NCI-H1436 (cell line): Measurements from ENCODE around the gene ST3GAL6.
"Not testable (repeated sequence)": the region's sequence is repeated elsewhere in the genome, so short reads cannot be mapped to it uniquely, and the experiment has no call there.

Experiments used
- DNase-seq: peaks from one replicate; lab custom pipeline; 2025; lab: John Stamatoyannopoulos, UW

Gene ST3GAL6

DNA sequence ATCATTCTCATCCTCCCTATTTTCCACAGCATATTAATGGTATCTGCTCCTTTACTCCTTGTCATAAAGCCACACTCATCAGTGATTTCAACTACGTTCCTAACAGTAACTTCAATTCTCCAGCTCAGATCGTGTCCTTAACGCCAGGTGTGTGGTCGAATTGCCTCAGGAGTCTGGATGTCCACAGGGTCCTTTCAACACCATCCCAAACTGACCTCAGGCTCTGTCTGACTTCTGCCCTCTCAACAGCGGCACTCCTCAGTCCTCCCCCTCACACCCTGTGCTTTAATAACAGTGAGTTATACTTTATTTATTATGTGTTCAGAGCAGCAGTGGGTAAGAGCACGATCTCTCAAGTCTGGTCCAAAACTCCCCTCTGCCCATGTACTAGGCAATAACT is 42.4 kb downstream of the ST3GAL6 start:
- DNase-seq = no peak

DNA sequence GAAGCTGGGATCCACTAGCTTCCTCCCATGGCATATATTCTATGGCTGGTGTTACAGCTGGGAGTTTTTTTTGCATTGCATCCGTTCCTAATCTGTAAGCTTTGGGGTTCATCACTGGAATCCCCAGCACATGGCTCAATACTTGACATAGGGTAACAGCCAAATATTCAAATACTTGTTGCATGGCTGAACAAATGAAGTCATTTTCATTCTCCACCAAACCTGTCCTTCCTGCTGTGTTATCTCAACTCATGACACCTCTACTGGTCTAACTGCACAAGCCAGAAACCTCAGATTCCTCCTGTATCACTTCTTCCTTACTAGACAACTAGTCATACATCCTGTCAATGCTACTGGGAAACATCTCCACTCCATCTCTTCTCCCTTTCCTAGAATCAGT is 43.4 kb downstream of the ST3GAL6 start:
- DNase-seq = no peak

DNA sequence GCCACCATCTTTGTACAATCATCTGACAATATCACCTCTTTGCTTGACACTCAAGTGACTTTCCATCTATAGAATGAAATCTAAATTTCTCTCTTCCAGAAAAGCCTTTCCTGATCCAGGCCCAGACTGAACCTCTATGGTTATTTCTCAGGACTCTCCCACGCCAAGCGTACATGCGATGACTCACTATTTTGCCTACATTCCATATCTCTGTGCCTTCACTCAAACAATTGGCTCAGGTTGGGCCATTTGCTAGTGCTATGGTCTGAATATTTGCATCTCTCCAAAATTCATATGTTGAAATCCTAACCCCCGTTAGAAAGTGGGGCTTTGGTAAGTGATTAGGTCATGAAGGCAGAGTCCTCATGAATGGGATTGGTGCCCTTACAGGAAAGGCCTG is 43.9 kb downstream of the ST3GAL6 start:
- DNase-seq = no peak

DNA sequence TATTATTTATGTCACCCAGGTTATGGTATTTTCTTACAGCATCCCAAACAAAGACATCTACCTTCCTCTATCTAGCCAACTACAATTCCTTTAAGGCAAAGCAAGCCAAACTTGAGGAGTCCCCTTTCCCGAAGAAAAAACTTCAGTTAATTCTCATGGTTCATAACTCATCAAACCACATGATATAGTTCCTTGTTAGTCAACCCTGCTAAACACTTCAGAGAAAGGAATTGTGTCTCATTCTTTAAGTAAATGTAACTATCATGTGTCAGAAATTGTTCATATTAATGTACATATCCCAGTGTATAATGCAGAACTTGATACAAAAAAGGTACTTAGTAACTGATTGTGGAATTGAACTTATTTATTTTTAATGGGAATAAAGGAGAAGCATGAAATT is 44.4 kb downstream of the ST3GAL6 start:
- no peak for DNase-seq

DNA sequence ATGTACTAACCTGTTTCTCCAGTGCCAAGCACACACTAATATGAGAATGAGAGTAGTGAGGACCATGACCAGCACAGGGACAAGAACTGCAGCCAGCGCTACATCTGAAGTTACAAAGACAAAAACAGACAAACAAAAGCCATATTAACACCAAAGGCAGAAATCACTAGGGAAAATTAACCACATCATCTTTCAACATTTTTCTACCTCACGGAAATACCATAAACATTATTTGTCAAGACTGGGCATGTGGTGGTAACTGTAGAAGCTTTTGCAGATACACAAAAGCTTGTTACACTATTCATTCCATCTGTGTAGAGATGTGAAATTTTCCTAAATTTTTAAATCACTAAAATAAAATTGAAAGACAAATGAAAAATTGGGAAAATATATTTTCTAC is 44.9 kb downstream of the ST3GAL6 start:
- no peak for DNase-seq

DNA sequence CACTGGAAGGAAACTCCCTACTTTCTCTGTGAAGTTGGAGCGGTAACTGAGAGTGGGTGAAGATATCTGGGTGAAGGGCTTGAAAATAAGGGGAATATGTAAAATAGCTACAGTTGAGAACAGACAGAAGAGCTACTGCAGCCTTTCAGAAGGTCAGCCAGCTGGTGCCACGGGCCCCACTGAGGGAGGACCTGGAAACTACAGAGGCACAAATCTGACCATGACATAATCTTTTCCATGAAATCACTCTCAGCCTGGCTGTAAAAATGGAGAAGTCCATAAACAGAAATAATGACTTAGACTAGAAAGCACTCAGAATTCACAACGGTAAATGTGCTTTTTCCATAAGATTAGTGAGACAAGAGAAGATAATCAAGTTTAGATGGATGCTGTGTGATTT is 46.4 kb downstream of the ST3GAL6 start:
- no peak for DNase-seq

DNA sequence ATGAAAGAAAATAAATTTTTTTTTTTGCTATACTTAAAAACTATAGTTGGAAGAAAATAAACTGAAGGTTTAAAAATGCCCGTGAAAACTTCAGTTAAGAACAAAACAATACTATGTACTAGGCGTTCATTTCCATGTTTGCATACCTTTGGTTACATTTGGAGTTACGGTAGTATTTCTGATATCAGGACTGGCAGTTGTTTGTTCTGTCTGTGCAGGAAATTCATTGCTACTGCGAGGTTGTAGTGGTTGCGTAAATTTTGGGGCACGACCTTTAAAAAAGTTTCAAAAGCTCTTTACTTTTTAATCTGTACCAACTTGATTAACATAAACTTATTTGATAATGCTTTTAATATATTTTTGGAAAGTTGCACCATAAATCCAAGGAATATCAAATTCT is 47.9 kb downstream of the ST3GAL6 start:
- no peak for DNase-seq

DNA sequence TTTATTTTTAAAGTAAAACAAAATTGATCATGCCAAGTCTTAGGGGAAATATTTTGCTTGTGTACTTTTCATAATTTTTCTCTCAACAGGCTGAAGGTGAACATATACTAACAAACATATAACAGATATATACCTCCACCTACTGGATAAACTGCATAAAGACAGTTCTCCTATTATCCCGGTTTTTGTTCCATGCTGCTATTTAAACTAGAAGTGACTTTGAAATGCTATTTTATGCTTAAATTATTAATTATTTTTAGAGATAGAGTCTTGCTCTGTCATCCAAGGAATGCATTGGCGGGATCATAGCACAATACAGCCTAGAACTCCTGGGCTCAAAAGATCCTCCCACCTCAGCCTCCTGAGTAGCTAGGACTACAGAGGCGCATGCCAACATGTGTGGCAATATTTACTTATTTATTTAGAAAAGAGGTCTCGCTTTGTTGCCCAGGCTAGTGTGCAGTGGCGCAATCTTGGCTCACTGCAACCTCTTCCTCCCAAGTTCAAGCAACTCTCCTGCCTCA is 49.8 kb downstream of the ST3GAL6 start:
- peak; percentile 10 for DNase-seq

DNA sequence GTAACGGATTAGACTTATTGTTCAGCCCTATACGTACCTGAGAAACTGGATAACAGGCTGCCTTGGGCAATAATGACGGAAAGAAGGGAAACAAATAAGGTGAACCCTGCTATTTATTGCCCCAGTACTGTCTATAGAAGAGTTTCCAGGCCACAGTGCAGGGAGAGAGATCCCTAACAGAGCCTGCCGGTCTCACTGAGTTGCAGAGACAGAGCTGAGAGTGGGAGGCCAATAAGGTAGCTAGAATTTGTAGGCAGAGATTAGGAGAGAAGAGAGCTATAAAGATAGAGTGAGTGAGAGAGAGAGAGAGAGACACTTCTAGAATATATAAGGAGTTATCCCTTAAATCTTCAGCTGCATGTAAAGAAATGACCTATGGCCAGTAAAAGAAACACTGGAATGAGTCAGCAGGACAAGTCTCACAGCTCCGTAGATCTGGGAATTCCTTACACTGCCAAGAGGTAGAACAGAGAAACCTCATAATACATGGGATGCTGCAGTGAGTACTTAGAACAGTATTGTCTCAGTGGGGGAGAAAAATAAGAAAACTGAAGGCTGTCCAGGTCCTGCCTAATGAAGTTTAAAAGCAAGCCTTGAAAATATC is 51.8 kb downstream of the ST3GAL6 start:
- no peak for DNase-seq

DNA sequence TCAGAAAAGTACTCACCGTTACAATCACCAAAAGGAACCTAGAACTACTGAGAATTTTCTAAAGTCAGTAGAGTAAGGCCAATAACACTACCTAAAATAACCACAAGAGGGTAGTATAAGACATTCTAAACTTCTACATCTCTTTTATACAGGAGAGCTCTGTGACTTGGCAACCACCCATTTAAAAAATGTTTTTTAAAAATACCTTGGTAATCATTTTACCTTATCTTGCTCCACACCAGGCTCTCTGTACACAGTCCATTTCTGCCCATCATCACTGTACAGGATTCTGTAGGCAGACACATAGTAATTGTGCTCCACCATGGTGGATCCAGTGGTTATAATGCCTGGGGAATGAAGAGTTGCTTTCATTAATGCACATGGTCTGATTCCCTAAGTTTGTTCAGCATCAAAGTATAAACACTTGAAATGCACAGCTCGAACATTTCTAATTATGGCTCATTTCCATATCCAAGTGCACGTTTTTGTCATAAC is 54.5 kb downstream of the ST3GAL6 start:
- DNase-seq = peak; percentile 54

DNA sequence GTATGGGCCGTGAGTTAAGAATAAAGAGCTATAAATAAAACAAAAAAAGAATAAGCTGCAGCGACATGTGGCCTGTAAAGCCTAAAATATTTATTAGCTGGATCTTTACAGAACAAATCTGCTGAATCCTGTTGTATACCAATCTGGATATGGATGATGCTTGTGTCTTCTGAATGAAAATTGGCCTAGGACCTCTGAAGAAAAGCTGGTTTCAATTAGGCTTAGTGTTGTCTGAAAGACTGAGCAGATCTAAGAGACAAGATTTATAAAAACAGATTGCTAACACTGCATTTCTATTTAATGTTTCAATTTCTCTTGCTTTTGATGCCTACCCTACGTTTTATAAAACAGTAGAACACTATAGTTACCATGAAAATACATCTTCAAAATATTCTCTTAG is 57.9 kb downstream of the ST3GAL6 start:
- no peak for DNase-seq

DNA sequence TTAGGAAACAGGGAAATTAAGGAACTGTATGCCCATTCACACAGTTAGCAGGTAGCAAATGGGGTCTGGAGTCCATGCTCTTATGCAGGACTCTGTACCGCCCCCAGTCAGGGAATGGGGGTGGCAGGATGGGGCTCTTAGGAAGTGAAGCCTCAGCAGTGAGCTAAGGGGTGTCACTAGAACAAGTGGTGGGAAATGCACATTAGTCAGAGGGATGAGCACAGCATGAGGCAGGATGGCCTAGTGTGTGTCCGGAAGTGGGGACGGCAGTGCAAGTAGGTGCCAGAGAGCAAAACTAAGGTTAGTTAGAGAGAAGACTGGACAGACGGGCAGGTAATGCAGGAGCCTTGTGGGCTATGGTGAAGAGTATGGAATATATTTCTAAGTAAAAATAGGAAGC is 60.7 kb downstream of the ST3GAL6 start:
- DNase-seq = no peak

DNA sequence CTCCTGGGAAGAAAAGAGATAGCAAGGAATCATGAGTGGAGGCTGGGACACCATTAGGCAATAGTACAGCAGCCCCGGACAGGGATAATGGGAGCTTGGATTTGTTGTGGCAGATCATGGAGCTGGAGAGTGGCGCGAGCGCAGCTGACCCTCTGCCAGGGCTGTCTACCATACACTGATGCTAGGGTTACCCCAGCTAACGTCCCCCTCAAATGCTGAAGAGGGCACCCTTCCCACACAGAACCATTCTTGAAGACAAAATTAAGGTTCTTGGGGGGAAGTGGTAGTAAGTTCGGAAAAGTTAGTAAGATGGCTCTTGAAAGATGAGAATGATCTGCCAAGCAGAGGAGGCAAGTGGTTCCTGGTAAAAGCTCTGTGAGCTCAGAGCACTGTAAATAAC is 61.1 kb downstream of the ST3GAL6 start:
- DNase-seq = no peak

DNA sequence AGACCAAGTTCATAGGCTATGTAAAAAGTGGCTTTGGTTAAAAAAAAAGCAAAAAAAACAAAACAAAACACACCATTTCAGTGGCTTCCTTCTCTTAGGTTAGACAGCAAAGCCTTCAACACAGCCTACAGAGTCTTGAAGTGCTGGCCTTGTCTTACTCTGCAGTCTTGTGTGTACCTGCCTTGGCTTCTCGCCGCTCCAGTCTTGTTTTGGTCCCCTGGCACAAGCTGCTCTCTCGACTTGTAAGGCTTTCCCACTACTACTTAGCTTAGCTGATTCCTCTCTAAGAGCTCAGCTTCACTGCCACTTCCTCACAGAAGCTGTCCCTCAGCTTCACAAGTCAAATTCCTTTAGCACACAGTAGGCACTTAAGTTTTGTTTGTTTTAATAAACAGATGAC is 63.0 kb downstream of the ST3GAL6 start:
- no peak for DNase-seq

DNA sequence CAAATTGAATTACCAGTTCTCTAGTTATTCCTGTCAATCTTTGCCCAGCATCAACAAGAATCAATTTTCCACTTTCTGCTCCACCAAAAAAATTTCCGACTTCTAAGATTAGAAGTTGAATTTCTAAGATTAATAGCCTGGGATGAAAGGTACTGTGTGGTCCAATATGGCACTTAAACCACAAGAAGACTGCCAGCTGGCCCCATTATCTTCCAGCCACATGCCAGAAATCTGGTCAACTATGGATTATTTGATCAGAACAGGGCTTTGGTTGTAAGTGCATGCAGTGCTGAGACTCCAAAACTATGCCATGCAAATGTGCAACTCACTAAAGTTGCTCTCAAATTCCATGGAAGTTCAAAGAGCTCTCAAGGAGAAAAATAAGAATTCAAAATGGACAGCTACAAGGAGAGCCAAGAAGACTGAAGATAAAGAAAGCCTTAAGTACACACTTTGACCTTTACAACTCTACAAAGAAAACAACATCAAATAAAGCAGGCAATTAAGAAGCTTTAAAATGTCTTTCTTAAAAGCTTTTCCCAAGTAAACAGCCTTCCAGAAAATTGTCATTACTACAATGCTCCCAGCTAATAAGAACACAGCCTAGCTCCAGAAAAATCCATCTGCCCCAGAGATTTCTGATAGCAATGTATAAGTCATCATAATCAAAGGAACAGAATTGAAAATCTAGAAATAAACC is 64.2 kb downstream of the ST3GAL6 start:
- no peak for DNase-seq

DNA sequence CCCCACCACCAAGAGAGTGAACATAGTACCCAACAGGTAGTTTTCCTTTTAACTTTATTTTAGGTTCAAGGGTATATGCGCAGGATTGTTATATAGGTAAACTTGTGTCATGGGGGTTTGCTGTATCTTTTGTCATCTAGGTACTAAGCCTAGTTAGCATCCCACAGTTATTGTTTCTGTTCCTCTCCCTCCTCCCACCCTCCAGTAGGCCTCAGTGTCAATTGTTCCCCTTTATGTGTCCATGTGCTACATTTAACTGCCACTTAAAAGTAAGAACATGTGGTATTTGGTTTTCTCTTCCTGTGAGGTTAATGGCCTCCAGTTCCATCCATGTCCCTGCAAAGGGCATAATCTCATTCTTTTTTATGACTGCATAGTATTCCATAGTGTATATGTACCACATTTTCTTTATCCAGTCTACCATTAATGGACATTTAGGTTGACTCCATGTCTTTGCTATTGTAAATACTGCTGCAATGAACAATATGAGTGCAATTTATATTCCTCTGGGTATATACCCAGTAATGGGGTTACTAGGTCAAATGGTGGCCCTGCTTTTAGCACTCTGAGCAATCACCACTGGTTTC is 66.2 kb downstream of the ST3GAL6 start:
- no peak for DNase-seq

DNA sequence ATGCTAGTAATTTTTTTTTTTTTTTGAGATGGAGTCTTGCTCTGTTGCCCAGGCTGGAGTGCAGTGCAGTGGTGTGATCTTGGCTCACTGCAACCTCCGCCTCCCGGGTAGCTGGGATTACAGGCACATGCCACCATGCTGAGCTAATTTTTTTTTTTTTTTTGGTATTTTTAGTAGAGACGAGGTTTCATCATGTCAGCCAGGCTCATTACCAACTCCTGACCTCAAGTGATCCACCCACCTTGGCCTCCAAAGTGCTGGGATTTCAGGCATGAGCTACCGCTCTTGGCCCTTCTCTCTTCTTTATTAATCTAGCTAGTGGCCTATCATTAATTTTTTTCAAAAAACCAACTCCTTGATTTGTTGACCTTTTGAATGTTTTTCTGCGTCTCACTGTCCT is 67.9 kb downstream of the ST3GAL6 start:
- DNase-seq = not testable (repeated sequence)

DNA sequence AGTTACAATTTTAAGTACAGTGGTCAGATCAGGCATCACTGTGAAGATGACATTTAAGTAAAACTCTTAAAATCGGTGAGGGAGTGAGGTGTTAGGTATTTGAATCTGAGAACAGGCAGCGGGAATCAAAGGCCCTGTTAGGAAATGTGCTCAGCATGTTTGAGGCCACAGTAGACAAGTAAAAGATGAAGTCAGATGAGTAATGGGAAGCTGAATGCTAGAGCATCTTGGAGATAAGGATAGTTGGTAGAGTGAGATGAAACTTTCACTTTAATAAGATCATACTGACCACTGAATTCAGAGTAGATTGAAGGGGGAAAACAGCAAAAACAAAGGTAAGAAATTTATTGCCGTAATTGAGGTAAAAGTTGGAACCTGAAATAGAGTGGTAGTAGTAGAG is 76.7 kb downstream of the ST3GAL6 start:
- DNase-seq = no peak

DNA sequence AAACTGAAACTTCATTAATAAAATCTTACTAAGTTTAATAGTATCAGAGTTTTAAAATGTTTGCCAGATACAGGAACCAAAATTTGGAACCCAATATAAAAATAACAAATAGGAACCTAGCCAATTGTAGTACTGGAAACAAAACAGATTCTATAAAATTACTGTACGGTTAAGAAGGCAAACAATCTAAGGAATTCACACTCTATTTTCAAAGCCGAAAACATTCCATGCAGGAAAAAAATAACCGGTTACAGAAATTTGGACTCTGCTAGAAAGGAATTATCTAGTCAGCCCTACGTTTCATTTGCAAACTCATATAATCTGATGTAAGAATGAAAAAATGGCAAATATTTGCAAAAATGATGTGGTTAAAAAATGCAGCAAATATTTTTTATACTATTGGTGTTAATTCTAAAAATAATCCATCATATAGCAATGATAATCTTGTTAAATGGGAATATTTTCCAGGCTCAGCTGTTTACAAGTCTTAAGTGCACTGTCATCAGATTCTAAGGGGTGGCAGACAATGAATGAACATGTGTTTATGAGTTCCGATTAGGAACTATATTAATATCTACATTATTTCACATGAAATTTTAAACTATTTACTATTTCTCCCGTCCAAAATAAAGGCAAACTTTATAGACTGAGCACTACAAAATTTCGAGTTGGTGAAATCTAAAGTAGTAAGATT is 80.3 kb downstream of the ST3GAL6 start:
- DNase-seq = no peak
